ENCODE measurements around the gene SETD1A.
"Not testable (repeated sequence)": the region's sequence is repeated elsewhere in the genome, so short reads cannot be mapped to it uniquely, and the experiment has no call there.

The SETD1A gene

DNA sequence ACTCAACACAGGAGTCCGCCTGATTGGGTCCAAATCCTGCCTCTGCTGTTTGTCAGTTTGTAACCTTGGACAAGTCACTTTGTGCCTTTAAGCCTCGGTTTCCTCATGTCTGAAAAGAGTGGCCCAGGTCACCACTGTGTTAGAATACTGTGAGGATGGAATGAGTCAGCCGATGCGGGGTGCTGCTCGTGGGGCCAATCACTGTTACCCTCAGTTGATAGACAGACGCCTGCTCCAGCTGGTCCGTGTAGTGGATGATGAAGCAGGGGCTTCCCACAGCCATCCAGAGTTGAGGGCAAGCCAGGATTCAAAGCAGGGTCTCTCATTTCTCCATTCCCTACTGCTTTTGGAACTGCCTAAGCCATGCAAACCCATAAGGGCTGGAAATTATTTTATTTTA lies 28.4 kb upstream of the SETD1A start:
- TF ChIP-seq, protein P1, sequence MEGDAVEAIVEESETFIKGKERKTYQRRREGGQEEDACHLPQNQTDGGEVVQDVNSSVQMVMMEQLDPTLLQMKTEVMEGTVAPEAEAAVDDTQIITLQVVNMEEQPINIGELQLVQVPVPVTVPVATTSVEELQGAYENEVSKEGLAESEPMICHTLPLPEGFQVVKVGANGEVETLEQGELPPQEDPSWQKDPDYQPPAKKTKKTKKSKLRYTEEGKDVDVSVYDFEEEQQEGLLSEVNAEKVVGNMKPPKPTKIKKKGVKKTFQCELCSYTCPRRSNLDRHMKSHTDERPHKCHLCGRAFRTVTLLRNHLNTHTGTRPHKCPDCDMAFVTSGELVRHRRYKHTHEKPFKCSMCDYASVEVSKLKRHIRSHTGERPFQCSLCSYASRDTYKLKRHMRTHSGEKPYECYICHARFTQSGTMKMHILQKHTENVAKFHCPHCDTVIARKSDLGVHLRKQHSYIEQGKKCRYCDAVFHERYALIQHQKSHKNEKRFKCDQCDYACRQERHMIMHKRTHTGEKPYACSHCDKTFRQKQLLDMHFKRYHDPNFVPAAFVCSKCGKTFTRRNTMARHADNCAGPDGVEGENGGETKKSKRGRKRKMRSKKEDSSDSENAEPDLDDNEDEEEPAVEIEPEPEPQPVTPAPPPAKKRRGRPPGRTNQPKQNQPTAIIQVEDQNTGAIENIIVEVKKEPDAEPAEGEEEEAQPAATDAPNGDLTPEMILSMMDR (conservative IDR thresholded peaks at IDR 0.05; ENCODE audit: low read depth, low read length): no peak
- DNase-seq (ENCODE audit: low read depth): no peak
- H3K4me3 ChIP-seq (ENCODE audit: low read depth, low read length): no peak overlapping the region

GRCh38 chr16:30930160-30930571 lies 27.4 kb upstream of the SETD1A start:
- H3K4me3 ChIP-seq (ENCODE audit: low read depth, low read length): no peak overlapping the region
- TF ChIP-seq, protein P1 (conservative IDR thresholded peaks at IDR 0.05; ENCODE audit: low read depth, low read length): no peak

GRCh38 chr16:30931068-30931650 lies 26.4 kb upstream of the SETD1A start:
- no peak overlapping the region for H3K4me3 ChIP-seq (ENCODE audit: low read depth, low read length)
- DNase-seq (ENCODE audit: low read depth): no peak
- TF ChIP-seq, protein P1 (conservative IDR thresholded peaks at IDR 0.05; ENCODE audit: low read depth, low read length): no peak

More at GRCh38 chr16:30930160-30930571, 27.4 kb upstream of the SETD1A start:
- DNase-seq (ENCODE audit: low read depth): no peak

GRCh38 chr16:30934827-30935557 lies 22.6 kb upstream of the SETD1A start:
- TF ChIP-seq, protein P1 (conservative IDR thresholded peaks at IDR 0.05; ENCODE audit: low read depth, low read length): peak; percentile 80
- H3K4me3 ChIP-seq (ENCODE audit: low read depth, low read length): no peak overlapping the region
- DNase-seq (ENCODE audit: low read depth): peak; percentile 80

DNA sequence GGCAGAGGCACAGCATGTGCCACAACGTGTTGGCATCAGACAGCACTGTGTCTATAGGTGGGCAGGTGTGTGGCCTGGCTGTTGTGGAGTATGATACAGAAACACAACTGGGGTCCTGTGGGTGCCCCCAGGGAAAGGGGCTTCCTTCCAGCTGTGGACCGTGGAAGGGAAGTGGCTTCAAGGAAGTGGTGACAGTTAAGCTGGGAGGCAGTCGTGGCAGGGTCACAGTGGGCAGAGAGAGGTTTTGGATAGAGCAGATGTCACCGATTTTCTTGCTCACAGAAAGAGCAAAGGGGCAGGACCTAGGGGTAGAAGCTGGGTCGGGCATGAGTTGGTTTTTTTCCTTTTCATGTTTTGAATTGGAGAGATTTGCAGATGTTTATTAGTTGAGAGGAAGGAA lies 19.9 kb upstream of the SETD1A start:
- H3K4me3 ChIP-seq (ENCODE audit: low read depth, low read length): no peak overlapping the region
- DNase-seq (ENCODE audit: low read depth): no peak
- TF ChIP-seq, protein P1 (conservative IDR thresholded peaks at IDR 0.05; ENCODE audit: low read depth, low read length): no peak

DNA sequence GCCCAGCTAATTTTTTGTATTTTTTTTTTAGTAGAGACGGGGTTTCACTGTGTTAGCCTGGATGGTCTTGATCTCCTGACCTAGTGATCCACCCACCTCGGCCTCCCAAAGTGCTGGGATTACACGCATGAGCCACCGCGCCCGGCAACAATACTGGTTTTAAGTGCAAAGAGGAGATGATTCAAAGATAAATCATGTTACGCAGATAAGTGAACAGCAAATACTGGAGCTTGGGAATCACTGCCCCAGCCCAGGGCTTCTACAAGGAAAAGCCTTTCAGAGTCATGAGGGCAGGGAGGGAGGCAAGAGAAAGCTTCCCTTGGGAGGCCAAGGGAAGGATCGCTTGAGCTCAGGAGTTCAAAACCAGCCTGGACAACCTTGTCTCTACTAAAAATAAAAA lies 18.0 kb upstream of the SETD1A start:
- not testable (repeated sequence) for DNase-seq (ENCODE audit: low read depth); H3K4me3 ChIP-seq (ENCODE audit: low read depth, low read length)

DNA sequence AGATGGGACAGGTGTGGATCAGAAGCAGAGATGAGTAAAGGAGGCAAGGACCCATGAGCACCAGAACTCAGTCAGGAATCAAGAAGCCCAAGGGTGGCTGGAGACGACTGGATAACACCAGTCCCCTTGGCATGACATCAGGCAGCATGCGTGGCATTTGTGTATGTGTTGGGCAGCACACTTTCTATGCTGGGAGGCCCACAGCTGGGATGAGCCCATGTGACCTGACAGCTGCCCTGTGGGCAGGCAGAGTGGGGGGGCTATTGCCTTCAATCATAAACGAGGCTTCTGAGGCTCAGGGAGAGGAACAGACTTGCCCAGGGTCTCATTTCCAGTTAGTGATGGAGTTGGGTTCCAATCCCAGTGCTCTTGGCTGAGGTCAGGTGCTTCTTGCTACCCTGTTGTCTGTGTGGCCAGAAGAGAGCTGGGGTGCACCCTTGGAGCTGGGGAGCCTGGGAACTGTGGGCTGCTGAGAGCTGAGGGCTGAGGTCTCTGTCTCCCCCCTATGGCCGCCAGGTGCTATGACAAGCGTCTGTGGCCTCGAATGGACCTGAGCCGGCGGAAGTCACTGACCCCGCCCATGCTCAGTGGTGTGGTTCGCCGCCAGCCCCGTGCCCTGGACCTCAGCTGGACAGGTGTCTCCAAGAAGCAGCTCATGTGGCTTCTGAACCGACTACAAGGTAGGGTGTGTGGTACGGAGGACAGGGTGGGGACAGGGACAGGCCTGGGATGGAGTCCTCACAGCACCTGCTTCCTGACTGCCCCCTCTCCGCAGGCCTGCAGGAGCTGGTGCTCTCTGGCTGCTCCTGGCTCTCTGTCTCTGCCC lies 15.7 kb upstream of the SETD1A start:
- peak; percentile 80 for DNase-seq (ENCODE audit: low read depth)
- no peak overlapping the region for H3K4me3 ChIP-seq (ENCODE audit: low read depth, low read length)
- TF ChIP-seq, protein P1 (conservative IDR thresholded peaks at IDR 0.05; ENCODE audit: low read depth, low read length): peak; percentile 90

Data from choroid plexus epithelial cell (primary cell).